Left ventricle myocardium superior (tissue), 1 donor: ENCODE measurements around the gene SNAPC4. TPM values are rescaled to one million over a fixed set of nuclear protein-coding genes. Genes with fewer than 3 reads are reported as not detected.
"Not testable (repeated sequence)": the region's sequence is repeated elsewhere in the genome, so short reads cannot be mapped to it uniquely, and the experiment has no call there.

Experiments used
- ATAC-seq: fragments of 200-7000 bp; cut with Tn5 transposase; one replicate; pipeline ENCODE4 v1.9.1; 2020; ENCODE audit warnings: mild to moderate bottlenecking, moderate library complexity
- DNase-seq: peaks from one replicate; pipeline ENCODE4 v3.0.0-alpha.2; 2020
- intact Hi-C: fragments of 100-400 bp; cut with micrococcal nuclease; formaldehyde crosslinking; loops from one replicate; pipeline ENCODE4 v1.11.0; 2022
- total RNA-seq: library from RNA; stranded (reverse); fragmentation: NEBNext Ultra II Directional; extraction: Animal tissue kit (Norgen Biotek cat#: 25700); gene quantifications from one replicate; pipeline ENCODE4 v1.2.1, GENCODE V29; 2021
- donor health status: DM: no; HTN: yes; CAD: no; lungs with severe emphysema.

SNAPC4 gene
- total RNA-seq, 1 donor from 2014 or later = 4.4 TPM

GRCh38 chr9:136433849-136434579 is 34.0 kb upstream of the SNAPC4 start:
- DNase-seq (no peak), ATAC-seq (no peak)
- intact Hi-C loops = no loop called here

DNA sequence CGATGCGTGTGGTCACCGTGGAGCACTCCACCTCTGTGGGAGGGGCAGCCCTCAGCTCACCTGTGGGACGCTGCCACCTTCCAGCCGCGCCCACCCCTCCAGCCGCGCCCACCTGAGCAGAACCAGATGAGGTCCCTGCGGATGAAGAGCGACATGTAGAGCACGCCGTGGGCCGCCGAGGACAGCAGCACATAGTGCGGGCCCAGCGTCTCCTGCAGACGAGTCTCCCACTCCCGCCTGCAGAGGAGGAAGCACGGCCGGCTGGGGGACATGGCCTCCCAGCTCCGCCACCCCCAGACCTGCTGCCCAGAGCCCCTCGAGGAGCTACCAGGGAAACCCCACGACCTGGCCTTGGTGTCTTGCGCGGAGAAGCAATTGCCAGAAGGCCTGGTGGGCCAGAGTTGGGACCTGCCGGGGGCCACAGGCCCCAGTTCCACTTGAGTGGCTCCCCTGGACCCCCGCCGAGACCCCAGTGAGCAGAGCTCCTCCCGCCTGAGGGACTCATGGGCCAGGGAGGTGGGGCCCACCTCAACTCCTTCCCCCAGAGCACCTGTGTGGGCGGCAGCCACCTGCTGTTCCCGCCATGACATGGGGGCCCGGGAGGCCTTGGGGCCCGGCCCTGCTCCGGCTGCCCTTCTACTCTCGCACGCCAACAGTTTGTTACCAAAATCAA is 33.2 kb upstream of the SNAPC4 start:
- DNase-seq (no peak), ATAC-seq (no peak)
- intact Hi-C loops = no loop called here

- intact Hi-C loops = no loop called here
- no peak for DNase-seq
- ATAC-seq = no peak
Observed at GRCh38 chr9:136432591-136432990, 32.6 kb upstream of the SNAPC4 start.

DNA sequence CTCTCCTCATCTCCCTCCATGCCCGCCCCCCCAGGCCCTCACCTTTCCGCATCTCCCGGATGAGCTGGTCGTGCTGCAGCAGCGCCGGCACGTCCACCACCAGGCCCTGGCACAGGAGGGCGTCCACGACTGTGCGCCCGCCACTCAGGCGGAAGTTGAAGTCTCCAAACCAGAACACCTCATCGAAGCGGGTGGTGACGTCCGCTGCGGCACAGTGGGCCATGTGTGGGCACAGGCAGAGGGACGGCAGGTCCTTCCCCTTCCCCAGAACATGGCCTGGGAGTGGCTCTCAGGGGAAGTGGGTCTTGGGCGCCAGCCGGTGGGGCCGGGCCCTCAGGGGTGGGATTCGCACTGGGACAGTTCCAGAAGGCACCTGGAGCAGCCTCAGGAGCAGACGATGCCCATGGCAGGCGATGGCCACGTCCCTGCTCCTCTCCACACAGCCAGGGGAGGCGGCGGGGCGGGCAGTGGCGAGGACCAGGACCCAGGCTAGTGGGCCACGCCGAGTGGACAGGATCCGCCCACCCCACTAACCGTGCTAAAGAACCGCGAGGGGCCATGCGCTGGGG is 31.9 kb upstream of the SNAPC4 start:
- intact Hi-C loops = no loop called here
- no peak for DNase-seq
- no peak for ATAC-seq

DNA sequence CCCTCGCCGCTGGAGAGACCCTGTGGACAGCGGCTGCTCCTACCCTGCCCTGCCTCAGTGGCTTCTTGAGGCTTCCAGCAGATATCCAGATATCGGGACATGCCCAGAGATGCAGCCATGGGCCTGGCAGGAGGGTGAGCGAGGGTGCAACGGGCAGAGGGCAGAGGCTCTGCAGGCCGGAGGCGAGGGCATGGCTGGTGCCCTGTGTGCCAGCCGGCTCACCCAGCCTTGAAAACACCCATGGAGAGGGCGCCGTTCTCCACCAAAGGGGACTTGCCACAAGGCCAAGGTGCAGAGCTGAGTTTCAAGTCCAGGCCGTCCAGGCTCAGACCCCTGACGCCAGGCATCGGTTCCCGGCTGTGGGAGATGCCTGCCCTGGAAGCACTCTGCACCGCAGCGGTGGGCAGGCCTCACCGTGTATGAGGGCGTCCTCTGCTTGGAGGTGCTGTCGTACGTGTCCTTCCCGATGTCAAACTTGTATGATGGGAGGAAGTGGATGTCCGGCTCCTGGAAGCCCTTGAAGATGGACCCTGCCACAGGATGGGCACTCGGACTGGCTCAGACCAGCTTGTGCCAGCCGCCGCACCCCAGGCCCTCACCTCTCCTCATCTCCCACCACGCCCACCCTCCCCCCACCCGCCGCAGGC is 30.7 kb upstream of the SNAPC4 start:
- intact Hi-C loops = no loop called here
- no peak for ATAC-seq
- no peak for DNase-seq

- DNase-seq = no peak
- intact Hi-C loops = no loop called here
- ATAC-seq = peak; percentile 51
Observed at GRCh38 chr9:136429683-136430491, 29.9 kb upstream of the SNAPC4 start.

GRCh38 chr9:136429075-136429628 is 29.2 kb upstream of the SNAPC4 start:
- DNase-seq (no peak), ATAC-seq (peak; percentile 12)
- intact Hi-C loops = no loop called here

- intact Hi-C loops = no loop called here
- ATAC-seq (no peak), DNase-seq (no peak)
Observed at GRCh38 chr9:136426787-136427186, 26.8 kb upstream of the SNAPC4 start.

- DNase-seq, intact Hi-C loops, ATAC-seq: not testable (repeated sequence)
Observed at GRCh38 chr9:136425367-136425766, 25.4 kb upstream of the SNAPC4 start.

DNA sequence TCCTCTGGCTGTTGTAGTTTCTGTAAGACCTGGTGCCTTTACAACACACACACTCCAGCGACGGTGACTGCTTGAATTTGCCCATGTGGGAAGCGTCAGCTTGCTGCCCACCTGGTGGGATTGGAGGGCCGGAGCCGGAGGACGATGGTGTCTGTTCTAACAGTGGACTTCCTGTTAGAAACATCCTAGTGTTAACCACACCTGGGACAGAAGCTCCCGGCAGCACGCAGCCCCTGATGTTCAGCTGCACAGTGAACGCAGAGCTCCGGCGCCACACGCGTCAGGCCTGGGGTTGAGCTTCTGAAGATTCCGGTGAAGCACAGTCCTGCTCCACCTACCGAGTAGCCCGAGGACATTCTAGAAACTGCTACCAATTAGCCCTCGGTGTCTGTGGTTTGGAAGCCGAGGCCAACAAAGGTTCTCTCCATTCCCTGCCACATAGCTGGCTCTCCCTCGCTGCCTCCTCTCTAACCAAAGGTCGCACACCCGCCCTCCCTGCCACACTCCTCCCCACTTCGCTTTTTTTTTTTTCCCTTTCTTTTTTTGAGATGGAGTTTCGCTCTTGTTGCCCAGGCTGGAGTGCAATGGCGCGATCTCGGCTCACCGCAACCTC is 24.9 kb upstream of the SNAPC4 start:
- no peak for ATAC-seq
- no peak for DNase-seq
- intact Hi-C loops = no loop called here

- DNase-seq (no peak), ATAC-seq (no peak)
- intact Hi-C loops = no loop called here
Observed at GRCh38 chr9:136423432-136424146, 23.6 kb upstream of the SNAPC4 start.

DNA sequence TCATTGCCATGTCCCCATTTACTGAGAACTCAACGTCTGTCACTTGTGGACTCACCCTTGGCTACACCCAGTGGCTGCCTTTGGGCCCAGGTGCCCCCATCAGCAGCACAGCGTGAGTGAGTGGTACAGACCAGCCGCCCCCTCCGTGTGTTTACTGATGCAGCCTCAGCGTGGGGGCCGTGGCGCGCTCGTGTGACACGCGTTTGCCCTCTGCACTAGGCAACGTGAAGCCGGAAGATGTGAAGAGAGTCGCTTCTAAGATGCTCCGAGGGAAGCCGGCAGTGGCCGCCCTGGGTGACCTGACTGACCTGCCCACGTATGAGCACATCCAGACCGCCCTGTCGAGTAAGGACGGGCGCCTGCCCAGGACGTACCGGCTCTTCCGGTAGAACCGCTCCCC is 22.9 kb upstream of the SNAPC4 start:
- intact Hi-C loops = no loop called here
- DNase-seq (no peak), ATAC-seq (no peak)

DNA sequence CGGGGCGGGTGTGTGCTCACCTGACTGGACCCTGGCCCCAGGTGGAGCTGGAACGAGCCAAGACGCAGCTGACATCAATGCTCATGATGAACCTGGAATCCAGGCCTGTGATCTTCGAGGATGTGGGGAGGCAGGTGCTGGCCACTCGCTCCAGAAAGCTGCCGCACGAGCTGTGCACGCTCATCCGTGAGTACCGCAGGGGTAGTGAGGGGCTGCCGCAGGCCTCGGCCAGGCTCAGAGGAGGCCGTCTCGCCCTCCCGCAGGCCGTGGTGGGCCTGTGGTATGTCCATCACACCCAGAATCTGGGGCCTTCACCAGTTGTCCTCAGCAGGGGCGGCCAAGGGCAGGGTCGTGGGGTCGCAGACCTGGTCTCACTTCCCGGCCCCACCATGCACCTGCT is 21.8 kb upstream of the SNAPC4 start:
- intact Hi-C loops = no loop called here
- ATAC-seq = no peak
- no peak for DNase-seq

GRCh38 chr9:136419092-136419420 is 19.1 kb upstream of the SNAPC4 start:
- DNase-seq (no peak), ATAC-seq (no peak)
- intact Hi-C loops = no loop called here

- no peak for DNase-seq
- intact Hi-C loops = no loop called here
- ATAC-seq = no peak
Observed at GRCh38 chr9:136418182-136419091, 18.5 kb upstream of the SNAPC4 start.

DNA sequence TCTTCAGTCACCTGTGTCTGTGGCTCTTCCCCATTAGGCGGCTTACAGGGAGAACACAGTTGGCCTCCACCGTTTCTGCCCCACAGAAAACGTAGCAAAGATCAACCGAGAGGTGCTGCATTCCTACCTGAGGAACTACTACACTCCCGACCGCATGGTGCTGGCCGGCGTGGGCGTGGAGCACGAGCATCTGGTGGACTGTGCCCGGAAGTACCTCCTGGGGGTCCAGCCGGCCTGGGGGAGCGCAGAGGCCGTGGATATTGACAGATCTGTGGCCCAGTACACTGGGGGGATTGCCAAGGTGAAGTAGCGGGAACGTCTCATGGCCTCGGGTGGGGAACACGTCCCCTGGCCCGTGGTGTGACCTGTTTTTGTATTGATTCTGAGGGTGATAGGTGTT is 16.9 kb upstream of the SNAPC4 start:
- no peak for DNase-seq
- intact Hi-C loops = no loop called here
- ATAC-seq = no peak

GRCh38 chr9:136416427-136416826 is 16.5 kb upstream of the SNAPC4 start:
- intact Hi-C loops = no loop called here
- ATAC-seq (no peak), DNase-seq (no peak)
